Erythroblast (primary cell): ENCODE results near the gene DDX54.
"Not testable (repeated sequence)": the region's sequence is repeated elsewhere in the genome, so short reads cannot be mapped to it uniquely, and the experiment has no call there.

ENCODE experiments used
- DNase-seq, 2 experiments: peaks; one replicate each; lab custom pipeline; 2025; lab: John Stamatoyannopoulos, UW
- GATA1 ChIP-seq: IDR thresholded peaks from 2 replicates; pipeline ENCODE4 v1.6.1; 2011; ENCODE audit warnings: low read depth, mild to moderate bottlenecking, control low read depth, low read length, moderate library complexity
- POLR2A ChIP-seq: IDR thresholded peaks from 2 replicates; pipeline ENCODE4 v1.6.1; 2011; ENCODE audit warnings: mild to moderate bottlenecking, low read length

The DDX54 gene

GRCh38 chr12:113224955-113225354 is 39.7 kb upstream of the DDX54 start:
- TF ChIP-seq GATA1 (no peak), POLR2A (no peak)

GRCh38 chr12:113222730-113223531 is 37.7 kb upstream of the DDX54 start:
- TF ChIP-seq GATA1 (no peak), POLR2A (no peak)
- DNase-seq: peak in 1 of 2 experiments; percentile 34

More at GRCh38 chr12:113224955-113225354, 39.7 kb upstream of the DDX54 start:
- no peak for DNase-seq

- no peak for TF ChIP-seq GATA1
- TF ChIP-seq POLR2A: no peak
- peak in 1 of 2 experiments; percentile 29 for DNase-seq
These were observed 36.9 kb upstream of the DDX54 start for GRCh38 chr12:113221997-113222729.

GRCh38 chr12:113221181-113221996 is 36.1 kb upstream of the DDX54 start, which contains the start of gene TPCN1:
TPCN1 (plus strand) TSS chr12:113221464; CDS start chr12:113226853, 5,389 bp downstream.
- TF ChIP-seq POLR2A (peak; percentile 92), GATA1 (no peak)
- DNase-seq: peak; percentile 100

- peak; percentile 49 to 60 for DNase-seq
These were observed 35.4 kb upstream of the DDX54 start for GRCh38 chr12:113220593-113221180.

GRCh38 chr12:113216027-113216426 is 30.7 kb upstream of the DDX54 start:
- DNase-seq: no peak
- TF ChIP-seq POLR2A (no peak), GATA1 (no peak)

More at GRCh38 chr12:113220593-113221180, 35.4 kb upstream of the DDX54 start:
- no peak for TF ChIP-seq GATA1
- TF ChIP-seq POLR2A: no peak

- TF ChIP-seq POLR2A (no peak), GATA1 (no peak)
- peak in 1 of 2 experiments; percentile 9 for DNase-seq
These were observed 29.7 kb upstream of the DDX54 start for GRCh38 chr12:113214895-113215400.

GRCh38 chr12:113211160-113211559 is 25.9 kb upstream of the DDX54 start:
- DNase-seq: no peak
- TF ChIP-seq GATA1 (no peak), POLR2A (no peak)

- DNase-seq: peak in 1 of 2 experiments; percentile 28
- TF ChIP-seq POLR2A (no peak), GATA1 (no peak)
These were observed 23.0 kb upstream of the DDX54 start for GRCh38 chr12:113208041-113208934.

- TF ChIP-seq GATA1: no peak
- TF ChIP-seq POLR2A: no peak
- DNase-seq: no peak
These were observed 22.3 kb upstream of the DDX54 start for GRCh38 chr12:113207613-113208040.

GRCh38 chr12:113206802-113207201 is 21.5 kb upstream of the DDX54 start:
- DNase-seq: not testable (repeated sequence)

GRCh38 chr12:113204804-113205203 is 19.5 kb upstream of the DDX54 start:
- TF ChIP-seq POLR2A: no peak
- no peak for TF ChIP-seq GATA1
- DNase-seq: no peak
